ENCODE measurements around the gene FBXO38. TPM values are rescaled to one million over a fixed set of nuclear protein-coding genes. Genes with fewer than 3 reads are reported as not detected.

Gene FBXO38
- total and polyA plus RNA-seq, 2 of the 13 experiments (the other 11 are each of a cell fraction or from before 2014, with no cell fraction given): 24.8 to 35.9 TPM

DNA sequence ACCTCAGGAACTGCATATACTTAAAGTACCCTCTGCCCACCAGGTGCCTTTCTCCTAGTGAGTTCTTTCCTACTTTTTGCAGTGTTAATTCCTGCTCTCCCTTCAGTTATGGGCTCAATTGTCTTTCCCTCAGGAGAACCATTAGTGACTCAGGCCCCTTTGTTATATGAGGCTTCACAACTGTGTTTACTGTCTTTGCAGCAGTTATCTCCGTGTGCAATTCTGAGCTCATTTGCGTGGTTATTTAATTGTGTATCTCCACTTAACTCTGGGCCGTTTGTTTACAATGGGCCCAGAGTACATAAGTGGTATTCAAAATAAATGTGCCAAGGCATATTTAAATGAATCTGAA is 9.6 kb downstream of the FBXO38 start (continued):
- TF ChIP-seq, protein P1, sequence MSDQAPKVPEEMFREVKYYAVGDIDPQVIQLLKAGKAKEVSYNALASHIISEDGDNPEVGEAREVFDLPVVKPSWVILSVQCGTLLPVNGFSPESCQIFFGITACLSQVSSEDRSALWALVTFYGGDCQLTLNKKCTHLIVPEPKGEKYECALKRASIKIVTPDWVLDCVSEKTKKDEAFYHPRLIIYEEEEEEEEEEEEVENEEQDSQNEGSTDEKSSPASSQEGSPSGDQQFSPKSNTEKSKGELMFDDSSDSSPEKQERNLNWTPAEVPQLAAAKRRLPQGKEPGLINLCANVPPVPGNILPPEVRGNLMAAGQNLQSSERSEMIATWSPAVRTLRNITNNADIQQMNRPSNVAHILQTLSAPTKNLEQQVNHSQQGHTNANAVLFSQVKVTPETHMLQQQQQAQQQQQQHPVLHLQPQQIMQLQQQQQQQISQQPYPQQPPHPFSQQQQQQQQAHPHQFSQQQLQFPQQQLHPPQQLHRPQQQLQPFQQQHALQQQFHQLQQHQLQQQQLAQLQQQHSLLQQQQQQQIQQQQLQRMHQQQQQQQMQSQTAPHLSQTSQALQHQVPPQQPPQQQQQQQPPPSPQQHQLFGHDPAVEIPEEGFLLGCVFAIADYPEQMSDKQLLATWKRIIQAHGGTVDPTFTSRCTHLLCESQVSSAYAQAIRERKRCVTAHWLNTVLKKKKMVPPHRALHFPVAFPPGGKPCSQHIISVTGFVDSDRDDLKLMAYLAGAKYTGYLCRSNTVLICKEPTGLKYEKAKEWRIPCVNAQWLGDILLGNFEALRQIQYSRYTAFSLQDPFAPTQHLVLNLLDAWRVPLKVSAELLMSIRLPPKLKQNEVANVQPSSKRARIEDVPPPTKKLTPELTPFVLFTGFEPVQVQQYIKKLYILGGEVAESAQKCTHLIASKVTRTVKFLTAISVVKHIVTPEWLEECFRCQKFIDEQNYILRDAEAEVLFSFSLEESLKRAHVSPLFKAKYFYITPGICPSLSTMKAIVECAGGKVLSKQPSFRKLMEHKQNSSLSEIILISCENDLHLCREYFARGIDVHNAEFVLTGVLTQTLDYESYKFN (CRISPR knock-in tag; conservative IDR thresholded peaks at IDR 0.05): no peak
- TF ChIP-seq ARHGAP35 (CRISPR knock-in tag; IDR thresholded peaks at IDR 0.05; ENCODE audit: borderline replicate concordance): no peak
- TF ChIP-seq ZNF484 (CRISPR knock-in tag; IDR thresholded peaks at IDR 0.05; ENCODE audit: borderline replicate concordance, low read depth): no peak
- TF ChIP-seq, protein P2, sequence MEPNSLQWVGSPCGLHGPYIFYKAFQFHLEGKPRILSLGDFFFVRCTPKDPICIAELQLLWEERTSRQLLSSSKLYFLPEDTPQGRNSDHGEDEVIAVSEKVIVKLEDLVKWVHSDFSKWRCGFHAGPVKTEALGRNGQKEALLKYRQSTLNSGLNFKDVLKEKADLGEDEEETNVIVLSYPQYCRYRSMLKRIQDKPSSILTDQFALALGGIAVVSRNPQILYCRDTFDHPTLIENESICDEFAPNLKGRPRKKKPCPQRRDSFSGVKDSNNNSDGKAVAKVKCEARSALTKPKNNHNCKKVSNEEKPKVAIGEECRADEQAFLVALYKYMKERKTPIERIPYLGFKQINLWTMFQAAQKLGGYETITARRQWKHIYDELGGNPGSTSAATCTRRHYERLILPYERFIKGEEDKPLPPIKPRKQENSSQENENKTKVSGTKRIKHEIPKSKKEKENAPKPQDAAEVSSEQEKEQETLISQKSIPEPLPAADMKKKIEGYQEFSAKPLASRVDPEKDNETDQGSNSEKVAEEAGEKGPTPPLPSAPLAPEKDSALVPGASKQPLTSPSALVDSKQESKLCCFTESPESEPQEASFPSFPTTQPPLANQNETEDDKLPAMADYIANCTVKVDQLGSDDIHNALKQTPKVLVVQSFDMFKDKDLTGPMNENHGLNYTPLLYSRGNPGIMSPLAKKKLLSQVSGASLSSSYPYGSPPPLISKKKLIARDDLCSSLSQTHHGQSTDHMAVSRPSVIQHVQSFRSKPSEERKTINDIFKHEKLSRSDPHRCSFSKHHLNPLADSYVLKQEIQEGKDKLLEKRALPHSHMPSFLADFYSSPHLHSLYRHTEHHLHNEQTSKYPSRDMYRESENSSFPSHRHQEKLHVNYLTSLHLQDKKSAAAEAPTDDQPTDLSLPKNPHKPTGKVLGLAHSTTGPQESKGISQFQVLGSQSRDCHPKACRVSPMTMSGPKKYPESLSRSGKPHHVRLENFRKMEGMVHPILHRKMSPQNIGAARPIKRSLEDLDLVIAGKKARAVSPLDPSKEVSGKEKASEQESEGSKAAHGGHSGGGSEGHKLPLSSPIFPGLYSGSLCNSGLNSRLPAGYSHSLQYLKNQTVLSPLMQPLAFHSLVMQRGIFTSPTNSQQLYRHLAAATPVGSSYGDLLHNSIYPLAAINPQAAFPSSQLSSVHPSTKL (CRISPR knock-in tag; IDR thresholded peaks at IDR 0.05): peak; percentile 42
- peak; percentile 41; the same call in 1 of the 2 replicates for TF ChIP-seq FOXP4 (CRISPR knock-in tag; IDR thresholded peaks at IDR 0.05)
- TF ChIP-seq KLF13 (CRISPR knock-in tag; IDR thresholded peaks at IDR 0.05): no peak
- no peak for TF ChIP-seq ISL2 (CRISPR knock-in tag; IDR thresholded peaks at IDR 0.05)
- TF ChIP-seq TCF7L2 (IDR thresholded peaks at IDR 0.05; ENCODE audit: low read depth, low read length): no peak
- TF ChIP-seq SAP130 (CRISPR knock-in tag; IDR thresholded peaks at IDR 0.05; ENCODE audit: low read depth): peak; percentile 29; the same call in 1 of the 2 replicates
- TF ChIP-seq RBFOX2 (IDR thresholded peaks at IDR 0.05; ENCODE audit: low read depth, low read length): no peak
- no peak for TF ChIP-seq CEBPB (IDR thresholded peaks at IDR 0.05; ENCODE audit: borderline replicate concordance, low read depth, low read length)
- no peak for TF ChIP-seq FOXP1 (IDR thresholded peaks at IDR 0.05)
- peak; percentile 82 for TF ChIP-seq FOXP1 (CRISPR knock-in tag; IDR thresholded peaks at IDR 0.05)
- no peak for TF ChIP-seq ZFP36 (IDR thresholded peaks at IDR 0.05; ENCODE audit: borderline replicate concordance, low read depth, low read length, partially characterized antibody)
- no peak for TF ChIP-seq PREB (CRISPR knock-in tag; IDR thresholded peaks at IDR 0.05)
- no peak for TF ChIP-seq ZNF343 (CRISPR knock-in tag; IDR thresholded peaks at IDR 0.05)
- TF ChIP-seq MAFF (IDR thresholded peaks at IDR 0.05; ENCODE audit: low read depth, low read length): no peak
- TF ChIP-seq, protein P3, sequence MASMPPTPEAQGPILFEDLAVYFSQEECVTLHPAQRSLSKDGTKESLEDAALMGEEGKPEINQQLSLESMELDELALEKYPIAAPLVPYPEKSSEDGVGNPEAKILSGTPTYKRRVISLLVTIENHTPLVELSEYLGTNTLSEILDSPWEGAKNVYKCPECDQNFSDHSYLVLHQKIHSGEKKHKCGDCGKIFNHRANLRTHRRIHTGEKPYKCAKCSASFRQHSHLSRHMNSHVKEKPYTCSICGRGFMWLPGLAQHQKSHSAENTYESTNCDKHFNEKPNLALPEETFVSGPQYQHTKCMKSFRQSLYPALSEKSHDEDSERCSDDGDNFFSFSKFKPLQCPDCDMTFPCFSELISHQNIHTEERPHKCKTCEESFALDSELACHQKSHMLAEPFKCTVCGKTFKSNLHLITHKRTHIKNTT (CRISPR knock-in tag; IDR thresholded peaks at IDR 0.05): no peak
- no peak for TF ChIP-seq TARDBP (CRISPR knock-in tag; IDR thresholded peaks at IDR 0.05)
- TF ChIP-seq MAF1 (CRISPR knock-in tag; IDR thresholded peaks at IDR 0.05; ENCODE audit: borderline replicate concordance): no peak

Data from HepG2 (cell line).